HepG2 (cell line): Measurements from ENCODE around the gene LBR. TPM values are rescaled to one million over a fixed set of nuclear protein-coding genes. Genes with fewer than 3 reads are reported as not detected.
"Not testable (repeated sequence)": the region's sequence is repeated elsewhere in the genome, so short reads cannot be mapped to it uniquely, and the experiment has no call there.

Experiments
- ATAC-seq: fragments of 200-7000 bp; cut with Tn5 transposase; 3 replicates; pipeline ENCODE4 v1.9.1; 2020; ENCODE audit warnings: mild to moderate bottlenecking, moderate library complexity
- BruUV-seq: library from RNA; stranded (reverse); fragments of 400-500 nt; replicated peaks from 2 replicates; lab custom pipeline; 2021; lab: Mats Ljungman, UMichigan
- CTCF ChIA-PET: fragments of 300-600 bp; formaldehyde crosslinking; extraction: SDS; loops from one replicate; lab custom pipeline; 2021; ENCODE audit warnings: low total read pairs, inconsistent platforms, low intra/inter-chr PET ratio; lab: Yijun Ruan, JAX
- POLR2A ChIA-PET: fragments of 350-600 bp; sonication (Branson Sonifier 250); formaldehyde crosslinking; loops from one replicate; lab custom pipeline; 2020; ENCODE audit warnings: antibody characterized with exemption, inconsistent platforms; lab: Yijun Ruan, JAX
- DNase-seq: peaks from one replicate; pipeline ENCODE4 v3.0.0-alpha.2; 2015; ENCODE audit warnings: low spot score
- FAIRE-seq: peaks from 3 replicates; lab custom pipeline; 2011; peaks lifted over from hg19 to GRCh38; lab: Jason Lieb, UNC
- H2AFZ ChIP-seq: one replicate; pipeline ENCODE4 v1.6.1; 2011; ENCODE audit warnings: low read length, inconsistent platforms
- H3K27ac ChIP-seq: fragments of 300-600 bp; 3 replicates; pipeline ENCODE4 v1.8.0; 2011; ENCODE audit warnings: mixed run types, mild to moderate bottlenecking, mixed read lengths, low read length, inconsistent platforms; ENCODE audit not compliant: insufficient read depth; ENCODE audit errors: extremely low read length
- H3K27me3 ChIP-seq, 2 experiments: fragments of 200-600 bp in 1 of 2; 2 replicates in 1 of 2; 3 replicates in 1 of 2; pipeline versions ENCODE4 v1.6.0 to v1.8.0; 2011; ENCODE audit warnings: low read length in 2 of 2, mild to moderate bottlenecking in 2 of 2, moderate library complexity in 2 of 2, inconsistent platforms in 1 of 2; ENCODE audit not compliant: insufficient read depth in 2 of 2, control insufficient read depth in 1 of 2
- H3K36me3 ChIP-seq, 2 experiments: fragments of 200-600 bp in 1 of 2; replicated peaks in 1 of 2; 2 replicates in 1 of 2; 3 replicates in 1 of 2; pipeline versions ENCODE4 v1.5.1 to v1.8.0; 2011; ENCODE audit warnings: low read length in 2 of 2, inconsistent platforms in 1 of 2; ENCODE audit not compliant: insufficient read depth in 2 of 2, control insufficient read depth in 1 of 2
- H3K4me1 ChIP-seq: 2 replicates; pipeline ENCODE4 v1.5.1; 2012; ENCODE audit warnings: low read length, inconsistent platforms; ENCODE audit not compliant: insufficient read depth
- H3K4me2 ChIP-seq: 2 replicates; pipeline ENCODE4 v1.6.0; 2011; ENCODE audit warnings: low read depth, low read length, inconsistent platforms
- H3K4me3 ChIP-seq, 3 experiments: fragments of 200-600 bp in 1 of 3; sonication (generic), shearing (Covaris generic) in 1 of 3; replicated peaks in 1 of 3; 2 replicates each; pipeline ENCODE4 v1.5.1; 2011 to 2016; ENCODE audit warnings: low read length in 3 of 3, inconsistent platforms in 2 of 3, low read depth in 2 of 3, mild to moderate bottlenecking in 2 of 3, control low read depth in 1 of 3, mixed read lengths in 1 of 3; ENCODE audit not compliant: insufficient read depth in 1 of 3
- H3K79me2 ChIP-seq: one replicate; pipeline ENCODE4 v1.6.1; 2011; ENCODE audit warnings: low read length, inconsistent platforms; ENCODE audit not compliant: insufficient read depth
- H3K9ac ChIP-seq: 2 replicates; pipeline ENCODE4 v1.6.0; 2011; ENCODE audit warnings: mild to moderate bottlenecking, low read depth, low read length, inconsistent platforms; ENCODE audit not compliant: insufficient read depth
- H3K9me3 ChIP-seq: 2 replicates; pipeline ENCODE4 v1.5.1; 2012; ENCODE audit warnings: mild to moderate bottlenecking, low read length
- H4K20me1 ChIP-seq: 2 replicates; pipeline ENCODE4 v1.6.0; 2011; ENCODE audit warnings: inconsistent platforms, mild to moderate bottlenecking, low read length, moderate library complexity; ENCODE audit not compliant: insufficient read depth
- AGO1 ChIP-seq: fragments of 200-400 bp; formaldehyde crosslinking; IDR thresholded peaks from 2 replicates; pipeline ENCODE4 v1.6.1; 2017; ENCODE audit warnings: mild to moderate bottlenecking, low read depth, low read length, moderate library complexity; ENCODE audit not compliant: poor library complexity, severe bottlenecking
- ATAD3A ChIP-seq: sonication (generic); formaldehyde crosslinking; IDR thresholded peaks from 2 replicates; pipeline ENCODE4 v1.4.0; 2020; ENCODE audit warnings: missing genetic modification reagents
- FOXA3 ChIP-seq: IDR thresholded peaks from 2 replicates; pipeline ENCODE4 v1.6.1; 2016; ENCODE audit warnings: missing genetic modification reagents, missing compliant biosample characterization
- KDM6A ChIP-seq: IDR thresholded peaks from 2 replicates; pipeline ENCODE4 v1.6.1; 2016; ENCODE audit warnings: low read depth
- MEIS2 ChIP-seq: sonication (generic); formaldehyde crosslinking; IDR thresholded peaks from 2 replicates; pipeline ENCODE4 v1.9.0; 2021; ENCODE audit warnings: mild to moderate bottlenecking, missing genetic modification reagents
- NR2F6 ChIP-seq, 2 experiments: IDR thresholded peaks; 2 replicates each; pipeline ENCODE4 v1.6.1; 2016; ENCODE audit warnings: antibody characterized with exemption in 1 of 2, mild to moderate bottlenecking in 1 of 2
- RFXAP ChIP-seq: sonication (generic); formaldehyde crosslinking; IDR thresholded peaks from 2 replicates; pipeline ENCODE4 v1.4.0; 2020; ENCODE audit warnings: missing genetic modification reagents, borderline replicate concordance
- TFAP4 ChIP-seq: sonication (generic); IDR thresholded peaks from 2 replicates; pipeline ENCODE4 v1.6.1; 2016; ENCODE audit warnings: low read depth, borderline replicate concordance
- ZNF234 ChIP-seq: sonication (generic); formaldehyde crosslinking; conservative IDR thresholded peaks from 2 replicates; pipeline ENCODE4 v1.5.1; 2020; ENCODE audit warnings: mild to moderate bottlenecking, missing genetic modification reagents
- ZNF512 ChIP-seq: sonication (generic); formaldehyde crosslinking; IDR thresholded peaks from 2 replicates; pipeline ENCODE4 v1.4.0; 2020; ENCODE audit warnings: mild to moderate bottlenecking, missing genetic modification reagents
- WGBS: methylation state at CpG from one replicate; pipeline ENCODE4 v1.1.6; 2017; ENCODE audit warnings: low lambda C conversion rate; 5-methylcytosine and 5-hydroxymethylcytosine counted together
- in situ Hi-C: cut with HindIII; loops from 2 replicates; pipeline ENCODE4 v1.10.0; 2017; ENCODE audit warnings: low pct_unique_long_range_greater_than_20kb; ENCODE audit not compliant: extremely low pct_ligation_motif_present
- intact Hi-C: fragments of 100-400 bp; cut with micrococcal nuclease; formaldehyde crosslinking; loops from one replicate; pipeline ENCODE4 v1.10.0; 2022; ENCODE audit not compliant: unreplicated experiment
- polyA plus RNA-seq, 8 experiments: library from polyadenylated mRNA; depleted of rRNA in 3 of 8; stranded (reverse) in 7 of 8; unstranded in 1 of 8; fragments of >200 nt; fragmentation: Illumina TruSeq in 4 of 8; extraction: Trizol in 4 of 8; gene quantifications; 2 replicates each; pipeline versions ENCODE4 v1.2.1 to v1.2.3, GENCODE V29; 2011 to 2016; ENCODE audit warnings: low read depth in 4 of 8, missing spikeins in 1 of 8, mixed read lengths in 1 of 8; ENCODE audit not compliant: insufficient read depth in 1 of 8
- total RNA-seq, 5 experiments: library from RNA; depleted of rRNA; stranded (reverse); fragments of >200 nt; fragmentation: Illumina TruSeq; extraction: Trizol; gene quantifications; 2 replicates each; pipeline ENCODE4 v1.2.3, GENCODE V29; 2016; ENCODE audit warnings: low read depth in 1 of 5
- TF ChIP-seq, protein P1 (sequence below): sonication (generic); formaldehyde crosslinking; IDR thresholded peaks from 2 replicates; pipeline ENCODE4 v1.8.1; 2023; ENCODE audit warnings: mild to moderate bottlenecking, moderate library complexity, missing genetic modification reagents
- TF ChIP-seq, protein P2 (sequence below): sonication (generic); formaldehyde crosslinking; IDR thresholded peaks from 2 replicates; pipeline ENCODE4 v1.4.0; 2020; ENCODE audit warnings: missing genetic modification reagents

LBR gene
- total and polyA plus RNA-seq, 2 of the 13 experiments (the other 11 are each of a cell fraction or from before 2014, with no cell fraction given): 38.9 to 76.7 TPM

DNA sequence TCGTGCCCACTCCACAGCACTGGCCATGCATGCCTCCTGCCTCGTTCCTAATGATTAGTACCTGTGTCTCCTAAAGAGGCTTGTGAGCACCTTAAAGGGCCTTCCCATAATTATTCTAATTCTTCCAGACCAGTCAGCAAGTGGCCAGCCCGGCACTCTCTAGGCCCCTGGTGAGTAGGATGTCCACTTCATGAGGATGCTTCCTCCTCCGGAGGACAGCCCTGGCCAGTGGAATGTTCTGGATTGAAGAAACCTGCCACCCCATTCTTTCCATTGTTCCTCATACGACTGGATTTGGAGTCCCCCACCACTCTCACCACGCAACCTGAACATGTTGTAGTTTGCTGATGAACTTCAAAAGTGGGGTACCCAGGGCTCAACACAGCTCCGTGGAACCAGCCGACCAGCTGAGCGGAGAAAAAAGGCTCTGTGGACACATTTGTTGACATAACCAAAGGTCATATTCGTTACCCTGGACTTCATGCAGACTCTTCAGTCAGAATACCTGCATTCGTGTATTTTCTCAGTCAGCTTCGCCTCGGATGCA, 46.7 kb upstream of the LBR start (continued):
- TF ChIP-seq AGO1: no peak
- 0 out of 2 replicates have a peak, but pooled peaks have one; percentile 10 for TF ChIP-seq ZNF512
- no peak for TF ChIP-seq MEIS2
- TF ChIP-seq TFAP4: 0 out of 2 replicates have a peak, but pooled peaks have one; percentile 51
- no peak for TF ChIP-seq KDM6A (CRISPR knock-in tag)
- TF ChIP-seq, protein P1, sequence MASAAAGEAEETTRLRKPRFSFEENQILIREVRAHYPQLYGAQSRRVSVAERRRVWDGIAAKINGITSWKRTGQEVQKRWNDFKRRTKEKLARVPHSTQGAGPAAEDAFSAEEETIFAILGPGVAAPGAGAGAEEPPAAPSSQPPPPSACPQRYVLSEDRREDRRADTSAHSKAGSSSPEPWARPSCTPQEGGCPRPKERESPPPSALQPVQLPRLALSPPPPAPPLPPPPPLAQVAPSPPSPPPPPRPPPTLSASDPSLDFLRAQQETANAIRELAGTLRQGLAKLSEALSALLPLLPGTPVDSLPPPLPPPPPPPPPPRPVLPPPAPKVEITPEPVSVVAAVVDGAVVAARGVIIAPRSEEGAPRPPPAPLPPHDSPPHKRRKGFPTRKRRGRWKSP (CRISPR knock-in tag): 0 out of 2 replicates have a peak, but pooled peaks have one; percentile 15
- no peak for TF ChIP-seq NR2F6 (IDR thresholded peaks at IDR 0.05)
- TF ChIP-seq NR2F6 (CRISPR knock-in tag; IDR thresholded peaks at IDR 0.05): no peak
- no peak for TF ChIP-seq ATAD3A (CRISPR knock-in tag)
- no peak for TF ChIP-seq ZNF234
- TF ChIP-seq FOXA3 (CRISPR knock-in tag): no peak; the same call in 1 of the 2 replicates
- TF ChIP-seq, protein P2, sequence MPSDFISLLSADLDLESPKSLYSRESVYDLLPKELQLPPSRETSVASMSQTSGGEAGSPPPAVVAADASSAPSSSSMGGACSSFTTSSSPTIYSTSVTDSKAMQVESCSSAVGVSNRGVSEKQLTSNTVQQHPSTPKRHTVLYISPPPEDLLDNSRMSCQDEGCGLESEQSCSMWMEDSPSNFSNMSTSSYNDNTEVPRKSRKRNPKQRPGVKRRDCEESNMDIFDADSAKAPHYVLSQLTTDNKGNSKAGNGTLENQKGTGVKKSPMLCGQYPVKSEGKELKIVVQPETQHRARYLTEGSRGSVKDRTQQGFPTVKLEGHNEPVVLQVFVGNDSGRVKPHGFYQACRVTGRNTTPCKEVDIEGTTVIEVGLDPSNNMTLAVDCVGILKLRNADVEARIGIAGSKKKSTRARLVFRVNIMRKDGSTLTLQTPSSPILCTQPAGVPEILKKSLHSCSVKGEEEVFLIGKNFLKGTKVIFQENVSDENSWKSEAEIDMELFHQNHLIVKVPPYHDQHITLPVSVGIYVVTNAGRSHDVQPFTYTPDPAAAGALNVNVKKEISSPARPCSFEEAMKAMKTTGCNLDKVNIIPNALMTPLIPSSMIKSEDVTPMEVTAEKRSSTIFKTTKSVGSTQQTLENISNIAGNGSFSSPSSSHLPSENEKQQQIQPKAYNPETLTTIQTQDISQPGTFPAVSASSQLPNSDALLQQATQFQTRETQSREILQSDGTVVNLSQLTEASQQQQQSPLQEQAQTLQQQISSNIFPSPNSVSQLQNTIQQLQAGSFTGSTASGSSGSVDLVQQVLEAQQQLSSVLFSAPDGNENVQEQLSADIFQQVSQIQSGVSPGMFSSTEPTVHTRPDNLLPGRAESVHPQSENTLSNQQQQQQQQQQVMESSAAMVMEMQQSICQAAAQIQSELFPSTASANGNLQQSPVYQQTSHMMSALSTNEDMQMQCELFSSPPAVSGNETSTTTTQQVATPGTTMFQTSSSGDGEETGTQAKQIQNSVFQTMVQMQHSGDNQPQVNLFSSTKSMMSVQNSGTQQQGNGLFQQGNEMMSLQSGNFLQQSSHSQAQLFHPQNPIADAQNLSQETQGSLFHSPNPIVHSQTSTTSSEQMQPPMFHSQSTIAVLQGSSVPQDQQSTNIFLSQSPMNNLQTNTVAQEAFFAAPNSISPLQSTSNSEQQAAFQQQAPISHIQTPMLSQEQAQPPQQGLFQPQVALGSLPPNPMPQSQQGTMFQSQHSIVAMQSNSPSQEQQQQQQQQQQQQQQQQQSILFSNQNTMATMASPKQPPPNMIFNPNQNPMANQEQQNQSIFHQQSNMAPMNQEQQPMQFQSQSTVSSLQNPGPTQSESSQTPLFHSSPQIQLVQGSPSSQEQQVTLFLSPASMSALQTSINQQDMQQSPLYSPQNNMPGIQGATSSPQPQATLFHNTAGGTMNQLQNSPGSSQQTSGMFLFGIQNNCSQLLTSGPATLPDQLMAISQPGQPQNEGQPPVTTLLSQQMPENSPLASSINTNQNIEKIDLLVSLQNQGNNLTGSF (CRISPR knock-in tag): no peak
- no peak for TF ChIP-seq RFXAP (CRISPR knock-in tag)

- FAIRE-seq, H3K9ac ChIP-seq, H2AFZ ChIP-seq, H4K20me1 ChIP-seq, H3K27me3 ChIP-seq, H3K79me2 ChIP-seq, ATAC-seq, DNase-seq, H3K4me3 ChIP-seq, H3K27ac ChIP-seq, in situ Hi-C loops, H3K9me3 ChIP-seq, H3K4me2 ChIP-seq, H3K36me3 ChIP-seq: not testable (repeated sequence)
- 86% methylated on average over 26 of the region's 26 CpGs for WGBS
- ChIA-PET POLR2A (interaction anchor here (1.0 to 1.7 kb wide), 5 partner anchors 32 to 513 kb away, joined by 3 to 5 read pairs (median 4); partner anchors contain the start of genes PYCR2 and SRP9), CTCF (interaction anchor here (1.1 to 3.8 kb wide), 11 partner anchors 32 to 514 kb away, joined by 3 to 65 read pairs (median 17); partner anchors contain the start of gene SRP9)
- intact Hi-C loops: loop anchor here (2.0 kb wide), 1 partner anchor 373 kb away; no protein-coding TSS in a partner anchor
- TSS peak; percentile 88 for BruUV-seq
- peaks cover 42% of the 10 kb centered on the region for H3K4me1 ChIP-seq
Observed at GRCh38 chr1:225473676-225474438, 46.0 kb upstream of the LBR start.
